ENCODE measurements around the gene RFXAP.

DNA sequence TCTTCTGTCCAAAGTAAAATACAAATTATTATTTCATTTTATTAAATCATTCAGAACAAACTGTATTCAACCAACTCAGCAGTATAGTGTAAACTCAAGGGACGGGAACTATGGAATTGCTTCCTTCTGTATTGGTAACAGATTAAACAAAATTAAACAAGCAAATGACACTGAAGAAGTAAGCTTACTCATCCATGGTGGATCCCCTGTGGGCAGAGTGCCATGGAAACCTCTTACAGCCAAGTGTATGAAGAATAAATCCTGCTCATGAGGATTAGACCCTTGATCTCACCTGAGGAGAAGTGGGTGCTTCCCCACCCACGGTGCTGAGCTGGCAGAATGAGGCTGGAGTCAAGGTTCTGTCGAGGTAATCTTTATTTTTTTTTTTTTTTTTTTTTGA lies 18.0 kb upstream of the RFXAP start:
- TF ChIP-seq RAD21 (IDR thresholded peaks at IDR 0.05), result no peak
- TF ChIP-seq JUND (IDR thresholded peaks at IDR 0.05), result no peak

Measured in liver (tissue), 2 donors.